Body of pancreas (tissue), 4 donors: Measurements from ENCODE around the gene MMD.

Experiments
- CTCF ChIP-seq, 7 experiments: fragments of 450-650 bp in 4 of 7; fragments of 200-600 bp in 3 of 7; sonication (generic) in 3 of 7; IDR thresholded peaks; one replicate each; pipeline ENCODE4 v1.5.1; 2016 to 2019; ENCODE audit warnings: antibody characterized with exemption in 7 of 7
- POLR2A ChIP-seq, 3 donors: fragments of 450-650 bp; IDR thresholded peaks; one replicate each; pipeline ENCODE4 v1.6.1; 2016; ENCODE audit warnings: antibody characterized with exemption in 3 of 3, mild to moderate bottlenecking in 2 of 3

- TF ChIP-seq CTCF (IDR thresholded peaks at IDR 0.05) (peak; percentile 34 to 71 (median 64)), POLR2A (IDR thresholded peaks at IDR 0.05) (no peak)
Observed at GRCh38 chr17:55356434-55357328, 65.0 kb downstream of the MMD start.
